Memory B cell (primary cell): ENCODE data around the gene OPCML.

Experiments
- ATAC-seq: fragments of 150-1000 bp; cut with Tn5 transposase; 2 replicates; pipeline ENCODE4 v1.10.0; 2021; ENCODE audit warnings: low read depth, mild to moderate bottlenecking, moderate library complexity
- DNase-seq, 2 donors: peaks; one replicate each; pipeline ENCODE4 v3.0.0; 2022; ENCODE audit warnings: low spot score in 2 of 2
- H3K27ac Mint-ChIP-seq: one replicate; pipeline ENCODE4 v1.8.0; 2022; ENCODE audit warnings: mild to moderate bottlenecking, moderate library complexity, mixed read lengths
- H3K27me3 Mint-ChIP-seq: one replicate; pipeline ENCODE4 v1.8.0; 2022; ENCODE audit warnings: mixed read lengths
- H3K36me3 Mint-ChIP-seq: one replicate; pipeline ENCODE4 v1.8.0; 2022; ENCODE audit warnings: mild to moderate bottlenecking, mixed read lengths
- H3K4me1 Mint-ChIP-seq: one replicate; pipeline ENCODE4 v1.8.0; 2022; ENCODE audit warnings: mixed read lengths
- H3K4me3 Mint-ChIP-seq: one replicate; pipeline ENCODE4 v1.8.0; 2022; ENCODE audit warnings: mild to moderate bottlenecking, moderate library complexity, mixed read lengths
- H3K9me3 Mint-ChIP-seq: one replicate; pipeline ENCODE4 v1.8.0; 2022; ENCODE audit warnings: mixed read lengths

OPCML gene

GRCh38 chr11:133525976-133526375 is 6.3 kb downstream of the OPCML start:
- Mint-ChIP-seq H3K27ac (no peak overlapping the region), H3K9me3 (no peaks in the 10 kb centered on the region), H3K36me3 (no peaks in the 10 kb centered on the region), H3K4me1 (no peaks in the 10 kb centered on the region), H3K27me3 (peaks cover 5% of the 10 kb centered on the region), H3K4me3 (no peak overlapping the region)
- ATAC-seq (no peak), DNase-seq (no peak)

- Mint-ChIP-seq H3K27ac (no peak overlapping the region), H3K4me1 (no peaks in the 10 kb centered on the region), H3K4me3 (no peak overlapping the region), H3K9me3 (no peaks in the 10 kb centered on the region), H3K36me3 (no peaks in the 10 kb centered on the region), H3K27me3 (peaks cover 6% of the 10 kb centered on the region)
- no peak for DNase-seq
- ATAC-seq = no peak
These were observed 7.8 kb downstream of the OPCML start for GRCh38 chr11:133524488-133524887.

- no peak for ATAC-seq
- no peaks in the 10 kb centered on the region for H3K36me3 Mint-ChIP-seq
- no peak overlapping the region for H3K4me3 Mint-ChIP-seq
- H3K4me1 Mint-ChIP-seq = no peaks in the 10 kb centered on the region
- no peak overlapping the region for H3K27ac Mint-ChIP-seq
- DNase-seq = no peak
- peaks cover 5% of the 10 kb centered on the region for H3K27me3 Mint-ChIP-seq
- H3K9me3 Mint-ChIP-seq = peaks cover 2% of the 10 kb centered on the region
These were observed 10.0 kb downstream of the OPCML start for GRCh38 chr11:133522344-133522743.

GRCh38 chr11:133521502-133521901 is 10.8 kb downstream of the OPCML start:
- H3K27me3 Mint-ChIP-seq = peaks cover 5% of the 10 kb centered on the region
- ATAC-seq (no peak), DNase-seq (no peak)
- H3K4me3 Mint-ChIP-seq = no peak overlapping the region
- H3K27ac Mint-ChIP-seq = no peak overlapping the region
- H3K9me3 Mint-ChIP-seq = peaks cover 2% of the 10 kb centered on the region
- no peaks in the 10 kb centered on the region for H3K36me3 Mint-ChIP-seq
- no peaks in the 10 kb centered on the region for H3K4me1 Mint-ChIP-seq

- Mint-ChIP-seq H3K36me3 (no peaks in the 10 kb centered on the region), H3K27me3 (peaks cover 5% of the 10 kb centered on the region), H3K27ac (no peak overlapping the region), H3K4me1 (no peaks in the 10 kb centered on the region), H3K9me3 (peaks cover 2% of the 10 kb centered on the region), H3K4me3 (no peak overlapping the region)
- no peak for ATAC-seq
- DNase-seq = no peak
These were observed 11.6 kb downstream of the OPCML start for GRCh38 chr11:133520707-133521106.

- H3K27me3 Mint-ChIP-seq = peaks cover 5% of the 10 kb centered on the region
- H3K9me3 Mint-ChIP-seq = peaks cover 2% of the 10 kb centered on the region
- no peaks in the 10 kb centered on the region for H3K36me3 Mint-ChIP-seq
- H3K27ac Mint-ChIP-seq = no peak overlapping the region
- ATAC-seq (no peak), DNase-seq (no peak)
- H3K4me1 Mint-ChIP-seq = no peaks in the 10 kb centered on the region
- no peak overlapping the region for H3K4me3 Mint-ChIP-seq
These were observed 12.7 kb downstream of the OPCML start for GRCh38 chr11:133519560-133519959.

GRCh38 chr11:133518702-133519264 is 13.5 kb downstream of the OPCML start:
- no peak overlapping the region for H3K27ac Mint-ChIP-seq
- no peaks in the 10 kb centered on the region for H3K36me3 Mint-ChIP-seq
- H3K4me1 Mint-ChIP-seq = no peaks in the 10 kb centered on the region
- peaks cover 2% of the 10 kb centered on the region for H3K9me3 Mint-ChIP-seq
- H3K4me3 Mint-ChIP-seq = no peak overlapping the region
- ATAC-seq = no peak
- DNase-seq = no peak
- H3K27me3 Mint-ChIP-seq = peaks cover 5% of the 10 kb centered on the region

GRCh38 chr11:133516845-133517244 is 15.5 kb downstream of the OPCML start:
- DNase-seq = no peak
- ATAC-seq = no peak
- Mint-ChIP-seq H3K9me3 (peaks cover 3% of the 10 kb centered on the region), H3K27ac (no peak overlapping the region), H3K36me3 (no peaks in the 10 kb centered on the region), H3K27me3 (peaks cover 5% of the 10 kb centered on the region), H3K4me3 (no peak overlapping the region), H3K4me1 (no peaks in the 10 kb centered on the region)

- Mint-ChIP-seq H3K27me3 (peaks cover 8% of the 10 kb centered on the region), H3K27ac (no peak overlapping the region), H3K4me1 (no peaks in the 10 kb centered on the region), H3K36me3 (no peaks in the 10 kb centered on the region), H3K4me3 (no peak overlapping the region), H3K9me3 (peaks cover 7% of the 10 kb centered on the region)
- no peak for DNase-seq
- ATAC-seq = no peak
These were observed 17.2 kb downstream of the OPCML start for GRCh38 chr11:133515107-133515506.

- DNase-seq (no peak), ATAC-seq (no peak)
- H3K9me3 Mint-ChIP-seq = peaks cover 10% of the 10 kb centered on the region
- no peaks in the 10 kb centered on the region for H3K36me3 Mint-ChIP-seq
- H3K27ac Mint-ChIP-seq = no peak overlapping the region
- peaks cover 7% of the 10 kb centered on the region for H3K27me3 Mint-ChIP-seq
- H3K4me3 Mint-ChIP-seq = no peak overlapping the region
- H3K4me1 Mint-ChIP-seq = peaks cover 5% of the 10 kb centered on the region
These were observed 22.2 kb downstream of the OPCML start for GRCh38 chr11:133509924-133510697.

GRCh38 chr11:133508468-133508867 is 23.8 kb downstream of the OPCML start:
- peaks cover 10% of the 10 kb centered on the region for H3K9me3 Mint-ChIP-seq
- H3K27me3 Mint-ChIP-seq = peaks cover 7% of the 10 kb centered on the region
- H3K4me3 Mint-ChIP-seq = no peak overlapping the region
- H3K4me1 Mint-ChIP-seq = peaks cover 5% of the 10 kb centered on the region
- H3K36me3 Mint-ChIP-seq = no peaks in the 10 kb centered on the region
- no peak for ATAC-seq
- no peak for DNase-seq
- no peak overlapping the region for H3K27ac Mint-ChIP-seq

- ATAC-seq (no peak), DNase-seq (no peak)
- Mint-ChIP-seq H3K36me3 (no peaks in the 10 kb centered on the region), H3K4me1 (peaks cover 5% of the 10 kb centered on the region), H3K9me3 (peaks cover 8% of the 10 kb centered on the region), H3K4me3 (no peak overlapping the region), H3K27ac (no peak overlapping the region), H3K27me3 (peaks cover 7% of the 10 kb centered on the region)
These were observed 25.1 kb downstream of the OPCML start for GRCh38 chr11:133507185-133507584.

- H3K36me3 Mint-ChIP-seq = no peaks in the 10 kb centered on the region
- ATAC-seq (no peak), DNase-seq (no peak)
- no peak overlapping the region for H3K4me3 Mint-ChIP-seq
- H3K9me3 Mint-ChIP-seq = peaks cover 8% of the 10 kb centered on the region
- peaks cover 5% of the 10 kb centered on the region for H3K4me1 Mint-ChIP-seq
- H3K27ac Mint-ChIP-seq = no peak overlapping the region
- H3K27me3 Mint-ChIP-seq = peaks cover 7% of the 10 kb centered on the region
These were observed 25.7 kb downstream of the OPCML start for GRCh38 chr11:133506551-133507094.

- DNase-seq (no peak), ATAC-seq (no peak)
- Mint-ChIP-seq H3K4me1 (peaks cover 5% of the 10 kb centered on the region), H3K36me3 (no peaks in the 10 kb centered on the region), H3K4me3 (no peak overlapping the region), H3K9me3 (peaks cover 5% of the 10 kb centered on the region), H3K27ac (no peak overlapping the region), H3K27me3 (peaks cover 5% of the 10 kb centered on the region)
These were observed 26.3 kb downstream of the OPCML start for GRCh38 chr11:133506023-133506422.

- Mint-ChIP-seq H3K27me3 (peaks cover 5% of the 10 kb centered on the region), H3K4me1 (peaks cover 5% of the 10 kb centered on the region), H3K36me3 (no peaks in the 10 kb centered on the region), H3K27ac (no peak overlapping the region), H3K4me3 (no peak overlapping the region), H3K9me3 (peaks cover 5% of the 10 kb centered on the region)
- ATAC-seq (no peak), DNase-seq (no peak)
These were observed 27.4 kb downstream of the OPCML start for GRCh38 chr11:133504906-133505305.
